Stimulated activated CD8-positive, alpha-beta memory T cell treated with anti-CD3 and anti-CD28 coated beads, Interleukin-15, amount 100 ng/mL, for 48 hours (primary cell): ENCODE data around the gene ILK.

Experiments
- DNase-seq, 2 donors: peaks; one replicate each; pipeline ENCODE4 v3.0.0-alpha.2; 2020; ENCODE audit warnings: low read depth in 2 of 2

The ILK gene

GRCh38 chr11:6574816-6575715 is 28.5 kb upstream of the ILK start:
- no peak for DNase-seq

GRCh38 chr11:6576471-6577373 is 26.9 kb upstream of the ILK start:
- DNase-seq = no peak

- no peak for DNase-seq
Measured at GRCh38 chr11:6578134-6578533, 25.4 kb upstream of the ILK start.

GRCh38 chr11:6579681-6580080 is 23.9 kb upstream of the ILK start:
- no peak for DNase-seq

GRCh38 chr11:6583584-6583983 is 20.0 kb upstream of the ILK start:
- no peak for DNase-seq

GRCh38 chr11:6584528-6584927 is 19.0 kb upstream of the ILK start:
- DNase-seq = no peak

GRCh38 chr11:6586434-6587359 is 16.9 kb upstream of the ILK start:
- no peak for DNase-seq

GRCh38 chr11:6587360-6587953 is 16.1 kb upstream of the ILK start:
- DNase-seq = no peak

GRCh38 chr11:6588018-6588417 is 15.6 kb upstream of the ILK start:
- DNase-seq = no peak

- no peak for DNase-seq
Measured at GRCh38 chr11:6594142-6594768, 9.3 kb upstream of the ILK start.

GRCh38 chr11:6596239-6596877 is 7.2 kb upstream of the ILK start:
- DNase-seq = no peak

- DNase-seq = no peak
Measured at GRCh38 chr11:6598555-6598954, 5.0 kb upstream of the ILK start.

GRCh38 chr11:6599449-6599848 is 4.1 kb upstream of the ILK start:
- no peak for DNase-seq

- DNase-seq = no peak
Measured at GRCh38 chr11:6599881-6600390, 3.6 kb upstream of the ILK start.

GRCh38 chr11:6601041-6601461 is 2.5 kb upstream of the ILK start:
- no peak for DNase-seq

- no peak for DNase-seq
Measured at GRCh38 chr11:6602096-6602940, 1.3 kb upstream of the ILK start.

- DNase-seq = peak in 1 of 2 donors; percentile 17
Measured at GRCh38 chr11:6604081-6604626, 580 bp downstream of the ILK start.

- no peak for DNase-seq
Measured at GRCh38 chr11:6604790-6605189, 1.2 kb downstream of the ILK start.
